Keratinocyte (primary cell): ENCODE measurements around the gene TARDBP.
"Not testable (repeated sequence)": the region's sequence is repeated elsewhere in the genome, so short reads cannot be mapped to it uniquely, and the experiment has no call there.

Experiments used
- CTCF ChIP-seq, 3 experiments: IDR thresholded peaks in 1 of 3; conservative IDR thresholded peaks in 1 of 3; optimal IDR thresholded peaks in 1 of 3; 2 replicates in 2 of 3; 3 replicates in 1 of 3; pipeline versions ENCODE3 to v1.5.1; 2011; ENCODE audit warnings: low read length in 3 of 3, mild to moderate bottlenecking in 3 of 3, moderate library complexity in 2 of 3, control low read depth in 1 of 3, inconsistent platforms in 1 of 3; ENCODE audit not compliant: insufficient read depth in 2 of 3; ENCODE audit errors: extremely low read depth in 1 of 3
- EZH2 ChIP-seq: IDR thresholded peaks from one replicate; pipeline ENCODE4 v1.6.1; 2012; ENCODE audit warnings: inconsistent platforms, mild to moderate bottlenecking, low read length, moderate library complexity

GRCh38 chr1:11040105-11040429 lies 27.6 kb downstream of the TARDBP start:
- not testable (repeated sequence) for TF ChIP-seq CTCF (optimal IDR thresholded peaks at IDR 0.05 in 1 of 3, IDR thresholded peaks at IDR 0.05 in 1 of 3, conservative IDR thresholded peaks at IDR 0.05 in 1 of 3; ENCODE audit: extremely low read depth in 1 of 3, insufficient read depth in 2 of 3, low read length in 3 of 3); EZH2
